Endothelial cell of umbilical vein (primary cell): ENCODE measurements around the gene PI4KA. TPM values are rescaled to one million over a fixed set of nuclear protein-coding genes. Genes with fewer than 3 reads are reported as not detected.
"Not testable (repeated sequence)": the region's sequence is repeated elsewhere in the genome, so short reads cannot be mapped to it uniquely, and the experiment has no call there.

Experiments used
- BruUV-seq: library from RNA; stranded (reverse); fragments of 400-500 nt; replicated peaks from 2 replicates; lab custom pipeline; 2021; lab: Mats Ljungman, UMichigan
- CTCF ChIA-PET: fragments of 300-600, 350-600 bp; sonication (Branson Sonifier 250); formaldehyde crosslinking; loops from one replicate; lab custom pipeline; 2021; ENCODE audit warnings: antibody characterized with exemption, inconsistent platforms; lab: Charles Lee
- POLR2A ChIA-PET: fragments of 300-600, 350-600 bp; sonication (Branson Sonifier 250); formaldehyde crosslinking; loops from one replicate; lab custom pipeline; 2021; ENCODE audit warnings: antibody characterized with exemption, inconsistent platforms; lab: Charles Lee
- DNase-seq: peaks from one replicate; pipeline ENCODE4 v3.0.0-alpha.2; 2011; ENCODE audit warnings: low read depth, low spot score
- FAIRE-seq: peaks from 2 replicates; lab custom pipeline; 2011; peaks lifted over from hg19 to GRCh38; lab: Jason Lieb, UNC
- H2AFZ ChIP-seq: 2 replicates; pipeline ENCODE4 v1.6.0; 2012; ENCODE audit warnings: low read depth, low read length, control low read depth, inconsistent platforms
- H3K27ac ChIP-seq: 2 replicates; pipeline ENCODE4 v1.5.1; 2011; ENCODE audit warnings: low read depth, mild to moderate bottlenecking, control low read depth, low read length, moderate library complexity; ENCODE audit not compliant: insufficient read depth
- H3K27me3 ChIP-seq, 2 experiments: 2 replicates each; pipeline versions ENCODE4 v1.6.0 to v1.6.1; 2011; ENCODE audit warnings: low read length in 2 of 2, mixed read lengths in 1 of 2; ENCODE audit not compliant: control insufficient read depth in 2 of 2, insufficient read depth in 2 of 2
- H3K36me3 ChIP-seq, 2 experiments: 2 replicates in 1 of 2; 3 replicates in 1 of 2; pipeline ENCODE4 v1.5.1; 2011; ENCODE audit warnings: low read length in 2 of 2, mild to moderate bottlenecking in 1 of 2, moderate library complexity in 1 of 2; ENCODE audit not compliant: control insufficient read depth in 2 of 2, insufficient read depth in 2 of 2; ENCODE audit errors: extremely low read depth in 1 of 2
- H3K4me1 ChIP-seq: 3 replicates; pipeline ENCODE4 v1.5.1; 2011; ENCODE audit warnings: mild to moderate bottlenecking, low read length; ENCODE audit not compliant: control insufficient read depth, insufficient read depth; ENCODE audit errors: extremely low read depth
- H3K4me2 ChIP-seq: 2 replicates; pipeline ENCODE4 v1.6.1; 2011; ENCODE audit warnings: low read length, control low read depth, mixed read lengths; ENCODE audit not compliant: insufficient read depth
- H3K4me3 ChIP-seq, 3 experiments: fragments of 200-600 bp in 1 of 3; sonication (generic), shearing (Covaris generic) in 1 of 3; replicated peaks in 1 of 3; 2 replicates each; pipeline ENCODE4 v1.5.1; 2011 to 2016; ENCODE audit warnings: control low read depth in 3 of 3, low read length in 3 of 3, mild to moderate bottlenecking in 2 of 3, inconsistent platforms in 1 of 3, low read depth in 1 of 3, moderate library complexity in 1 of 3; ENCODE audit not compliant: insufficient read depth in 1 of 3
- H3K79me2 ChIP-seq: 2 replicates; pipeline ENCODE4 v1.6.0; 2012; ENCODE audit warnings: low read length, inconsistent platforms; ENCODE audit not compliant: control insufficient read depth, insufficient read depth
- H3K9ac ChIP-seq: replicated peaks from 2 replicates; pipeline ENCODE3; 2011; ENCODE audit warnings: low read length, control low read depth; ENCODE audit not compliant: insufficient read depth; ENCODE audit errors: extremely low read depth
- H3K9me1 ChIP-seq: replicated peaks from 3 replicates; pipeline ENCODE4 v1.6.0; 2011; ENCODE audit warnings: mild to moderate bottlenecking, low read length; ENCODE audit not compliant: control insufficient read depth, insufficient read depth; ENCODE audit errors: extremely low read depth
- H3K9me3 ChIP-seq: replicated peaks from 2 replicates; pipeline ENCODE4 v1.5.1; 2012; ENCODE audit warnings: low read length, inconsistent platforms; ENCODE audit not compliant: control insufficient read depth, insufficient read depth
- H4K20me1 ChIP-seq: replicated peaks from 2 replicates; pipeline ENCODE3; 2011; ENCODE audit warnings: mild to moderate bottlenecking, low read length; ENCODE audit not compliant: control insufficient read depth, insufficient read depth; ENCODE audit errors: extremely low read depth
- CTCF ChIP-seq, 2 donors: IDR thresholded peaks; 1 replicate in 1 of 2; 2 replicates in 1 of 2; pipeline ENCODE4 v1.5.1; 2011; ENCODE audit warnings: low read length in 2 of 2, mild to moderate bottlenecking in 2 of 2, moderate library complexity in 2 of 2, control low read depth in 1 of 2, inconsistent platforms in 1 of 2, low read depth in 1 of 2; ENCODE audit not compliant: insufficient read depth in 1 of 2; ENCODE audit errors: extremely low read depth in 1 of 2
- dilution Hi-C: fragments of 300-500 bp; cut with MboI; formaldehyde crosslinking; loops from one replicate; pipeline ENCODE4 v1.15.0; 2019; ENCODE audit warnings: low sequenced_read_pairs; ENCODE audit not compliant: extremely low pct_ligation_motif_present
- intact Hi-C: fragments of 100-400 bp; cut with micrococcal nuclease; formaldehyde crosslinking; loops from one replicate; pipeline ENCODE4 v1.10.0; 2022
- polyA plus RNA-seq, 4 experiments: library from polyadenylated mRNA; depleted of rRNA in 3 of 4; stranded (reverse) in 3 of 4; unstranded in 1 of 4; fragments of >200 nt; gene quantifications; 2 replicates each; pipeline versions ENCODE4 v1.2.1 to v1.2.3, GENCODE V29; 2011 to 2012; ENCODE audit warnings: missing spikeins in 1 of 4
- total RNA-seq: library from RNA; stranded (reverse); gene quantifications from 2 replicates; pipeline ENCODE4 v1.2.3, GENCODE V29; 2021

The PI4KA gene
- total and polyA plus RNA-seq, 2 donors (not counting 3 experiments of a cell fraction or from before 2014, with no cell fraction given), result 28.9 to 56.4 TPM

GRCh38 chr22:20697481-20698113 is 161.0 kb downstream of the PI4KA start:
- H3K36me3 ChIP-seq, H3K4me1 ChIP-seq, H3K79me2 ChIP-seq, BruUV-seq, H3K4me3 ChIP-seq, H3K9me3 ChIP-seq, POLR2A ChIA-PET, CTCF ChIA-PET, H3K9me1 ChIP-seq, H3K27ac ChIP-seq, H4K20me1 ChIP-seq, H3K4me2 ChIP-seq, H3K27me3 ChIP-seq, dilution Hi-C loops, H3K9ac ChIP-seq: not testable (repeated sequence)
- H2AFZ ChIP-seq, result peak overlapping the region; percentile 28
- DNase-seq (peak; percentile 73), FAIRE-seq (peak; percentile 50)
- intact Hi-C loops, result loop anchor here (1.0 kb wide), 1 partner anchor 91 kb away; no protein-coding TSS in a partner anchor
- peak; percentile 43 to 54 for TF ChIP-seq CTCF (IDR thresholded peaks at IDR 0.05; ENCODE audit: extremely low read depth in 1 of 2, insufficient read depth in 1 of 2, low read depth in 1 of 2, low read length in 2 of 2)

GRCh38 chr22:20696056-20696455 is 162.6 kb downstream of the PI4KA start:
- not testable (repeated sequence) for H3K9me3 ChIP-seq

GRCh38 chr22:20695205-20695604 is 163.4 kb downstream of the PI4KA start:
- DNase-seq, result not testable (repeated sequence)

More at GRCh38 chr22:20696056-20696455, 162.6 kb downstream of the PI4KA start:
- H3K27me3 ChIP-seq, POLR2A ChIA-PET, H3K4me3 ChIP-seq, H3K36me3 ChIP-seq, dilution Hi-C loops, FAIRE-seq, H3K9me1 ChIP-seq, DNase-seq, H4K20me1 ChIP-seq, H3K4me1 ChIP-seq, H2AFZ ChIP-seq, H3K79me2 ChIP-seq, BruUV-seq, intact Hi-C loops, H3K27ac ChIP-seq, H3K4me2 ChIP-seq, CTCF ChIA-PET, H3K9ac ChIP-seq: not testable (repeated sequence)

More at GRCh38 chr22:20695205-20695604, 163.4 kb downstream of the PI4KA start:
- CTCF ChIA-PET, FAIRE-seq, POLR2A ChIA-PET, H3K79me2 ChIP-seq, dilution Hi-C loops, H3K9me1 ChIP-seq, H3K36me3 ChIP-seq, H4K20me1 ChIP-seq, H3K27ac ChIP-seq, H3K9me3 ChIP-seq, H3K9ac ChIP-seq, intact Hi-C loops, H3K4me1 ChIP-seq, H2AFZ ChIP-seq, BruUV-seq, H3K27me3 ChIP-seq, H3K4me2 ChIP-seq, H3K4me3 ChIP-seq: not testable (repeated sequence)
